ENCODE results near the gene RERE. TPM values are rescaled to one million over a fixed set of nuclear protein-coding genes. Genes with fewer than 3 reads are reported as not detected.

RERE gene
- total RNA-seq, 1 experiment from 2014 or later, result 161 TPM

DNA sequence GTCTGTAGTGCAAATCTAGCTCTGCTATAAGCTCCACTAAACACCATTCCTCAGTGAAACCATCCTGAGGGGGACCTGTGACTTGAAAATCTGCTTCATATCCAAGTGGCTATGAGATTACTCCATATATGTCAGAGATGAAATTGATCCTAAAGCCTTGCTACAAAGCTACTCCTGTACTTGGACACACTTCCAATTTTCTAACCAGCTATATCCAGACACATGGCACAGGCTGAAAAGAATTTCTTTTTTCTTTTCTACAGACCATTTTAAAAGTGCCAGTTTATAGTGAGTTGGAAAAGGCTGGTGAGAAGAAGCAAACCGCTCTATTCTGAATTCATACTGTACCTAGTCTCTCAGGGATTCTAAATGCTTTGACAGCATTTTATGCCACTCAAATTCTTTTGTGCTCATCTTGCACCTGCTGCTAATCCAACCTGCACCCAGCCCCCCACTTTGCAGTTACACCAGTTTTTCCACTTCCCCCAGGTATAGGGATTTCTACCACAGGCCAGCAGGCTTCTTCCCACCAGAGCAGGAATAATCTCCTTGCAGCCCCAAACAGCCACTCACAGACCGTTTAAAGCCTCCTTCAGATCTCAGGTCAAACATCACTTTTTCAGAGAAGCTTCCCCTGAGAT is 112.5 kb downstream of the RERE start:
- POLR2A ChIA-PET, result no interaction called here
- TF ChIP-seq RELA (CRISPR knock-in tag; IDR thresholded peaks at IDR 0.05; ENCODE audit: borderline replicate concordance) (no peak), ATF1 (CRISPR knock-in tag; IDR thresholded peaks at IDR 0.05) (no peak)
- TF ChIP-seq, protein P1, sequence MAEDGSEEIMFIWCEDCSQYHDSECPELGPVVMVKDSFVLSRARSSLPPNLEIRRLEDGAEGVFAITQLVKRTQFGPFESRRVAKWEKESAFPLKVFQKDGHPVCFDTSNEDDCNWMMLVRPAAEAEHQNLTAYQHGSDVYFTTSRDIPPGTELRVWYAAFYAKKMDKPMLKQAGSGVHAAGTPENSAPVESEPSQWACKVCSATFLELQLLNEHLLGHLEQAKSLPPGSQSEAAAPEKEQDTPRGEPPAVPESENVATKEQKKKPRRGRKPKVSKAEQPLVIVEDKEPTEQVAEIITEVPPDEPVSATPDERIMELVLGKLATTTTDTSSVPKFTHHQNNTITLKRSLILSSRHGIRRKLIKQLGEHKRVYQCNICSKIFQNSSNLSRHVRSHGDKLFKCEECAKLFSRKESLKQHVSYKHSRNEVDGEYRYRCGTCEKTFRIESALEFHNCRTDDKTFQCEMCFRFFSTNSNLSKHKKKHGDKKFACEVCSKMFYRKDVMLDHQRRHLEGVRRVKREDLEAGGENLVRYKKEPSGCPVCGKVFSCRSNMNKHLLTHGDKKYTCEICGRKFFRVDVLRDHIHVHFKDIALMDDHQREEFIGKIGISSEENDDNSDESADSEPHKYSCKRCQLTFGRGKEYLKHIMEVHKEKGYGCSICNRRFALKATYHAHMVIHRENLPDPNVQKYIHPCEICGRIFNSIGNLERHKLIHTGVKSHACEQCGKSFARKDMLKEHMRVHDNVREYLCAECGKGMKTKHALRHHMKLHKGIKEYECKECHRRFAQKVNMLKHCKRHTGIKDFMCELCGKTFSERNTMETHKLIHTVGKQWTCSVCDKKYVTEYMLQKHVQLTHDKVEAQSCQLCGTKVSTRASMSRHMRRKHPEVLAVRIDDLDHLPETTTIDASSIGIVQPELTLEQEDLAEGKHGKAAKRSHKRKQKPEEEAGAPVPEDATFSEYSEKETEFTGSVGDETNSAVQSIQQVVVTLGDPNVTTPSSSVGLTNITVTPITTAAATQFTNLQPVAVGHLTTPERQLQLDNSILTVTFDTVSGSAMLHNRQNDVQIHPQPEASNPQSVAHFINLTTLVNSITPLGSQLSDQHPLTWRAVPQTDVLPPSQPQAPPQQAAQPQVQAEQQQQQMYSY (CRISPR knock-in tag; IDR thresholded peaks at IDR 0.05), result 0 out of 2 replicates have a peak, but pooled peaks have one; percentile 22
- TF ChIP-seq, protein P2, sequence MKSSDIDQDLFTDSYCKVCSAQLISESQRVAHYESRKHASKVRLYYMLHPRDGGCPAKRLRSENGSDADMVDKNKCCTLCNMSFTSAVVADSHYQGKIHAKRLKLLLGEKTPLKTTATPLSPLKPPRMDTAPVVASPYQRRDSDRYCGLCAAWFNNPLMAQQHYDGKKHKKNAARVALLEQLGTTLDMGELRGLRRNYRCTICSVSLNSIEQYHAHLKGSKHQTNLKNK (CRISPR knock-in tag; IDR thresholded peaks at IDR 0.05), result no peak
- TF ChIP-seq, protein P3, sequence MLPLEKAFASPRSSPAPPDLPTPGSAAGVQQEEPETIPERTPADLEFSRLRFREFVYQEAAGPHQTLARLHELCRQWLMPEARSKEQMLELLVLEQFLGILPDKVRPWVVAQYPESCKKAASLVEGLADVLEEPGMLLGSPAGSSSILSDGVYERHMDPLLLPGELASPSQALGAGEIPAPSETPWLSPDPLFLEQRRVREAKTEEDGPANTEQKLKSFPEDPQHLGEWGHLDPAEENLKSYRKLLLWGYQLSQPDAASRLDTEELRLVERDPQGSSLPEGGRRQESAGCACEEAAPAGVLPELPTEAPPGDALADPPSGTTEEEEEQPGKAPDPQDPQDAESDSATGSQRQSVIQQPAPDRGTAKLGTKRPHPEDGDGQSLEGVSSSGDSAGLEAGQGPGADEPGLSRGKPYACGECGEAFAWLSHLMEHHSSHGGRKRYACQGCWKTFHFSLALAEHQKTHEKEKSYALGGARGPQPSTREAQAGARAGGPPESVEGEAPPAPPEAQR (CRISPR knock-in tag; IDR thresholded peaks at IDR 0.05), result no peak
- TF ChIP-seq, protein P4, sequence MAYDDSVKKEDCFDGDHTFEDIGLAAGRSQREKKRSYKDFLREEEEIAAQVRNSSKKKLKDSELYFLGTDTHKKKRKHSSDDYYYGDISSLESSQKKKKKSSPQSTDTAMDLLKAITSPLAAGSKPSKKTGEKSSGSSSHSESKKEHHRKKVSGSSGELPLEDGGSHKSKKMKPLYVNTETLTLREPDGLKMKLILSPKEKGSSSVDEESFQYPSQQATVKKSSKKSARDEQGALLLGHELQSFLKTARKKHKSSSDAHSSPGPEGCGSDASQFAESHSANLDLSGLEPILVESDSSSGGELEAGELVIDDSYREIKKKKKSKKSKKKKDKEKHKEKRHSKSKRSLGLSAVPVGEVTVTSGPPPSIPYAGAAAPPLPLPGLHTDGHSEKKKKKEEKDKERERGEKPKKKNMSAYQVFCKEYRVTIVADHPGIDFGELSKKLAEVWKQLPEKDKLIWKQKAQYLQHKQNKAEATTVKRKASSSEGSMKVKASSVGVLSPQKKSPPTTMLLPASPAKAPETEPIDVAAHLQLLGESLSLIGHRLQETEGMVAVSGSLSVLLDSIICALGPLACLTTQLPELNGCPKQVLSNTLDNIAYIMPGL (CRISPR knock-in tag; IDR thresholded peaks at IDR 0.05), result no peak
- CTCF ChIA-PET, result interaction anchor here (1.7 to 2.7 kb wide), 4 partner anchors 14 to 144 kb away, joined by 7 to 14 read pairs (median 11); no protein-coding TSS in a partner anchor
- H3K4me3 Mint-ChIP-seq, result peak overlapping the region; percentile 34
- ATAC-seq (no peak), DNase-seq (ENCODE audit: low spot score) (no peak)
- H3K36me3 Mint-ChIP-seq, result peaks cover 3% of the 10 kb centered on the region
- no peaks in the 10 kb centered on the region for H3K27me3 Mint-ChIP-seq (ENCODE audit: low read depth)
- H3K4me1 Mint-ChIP-seq, result peaks cover 58% of the 10 kb centered on the region
- H3K9me3 Mint-ChIP-seq, result peaks cover 4% of the 10 kb centered on the region
- H3K27ac Mint-ChIP-seq, result peak overlapping the region; percentile 88

DNA sequence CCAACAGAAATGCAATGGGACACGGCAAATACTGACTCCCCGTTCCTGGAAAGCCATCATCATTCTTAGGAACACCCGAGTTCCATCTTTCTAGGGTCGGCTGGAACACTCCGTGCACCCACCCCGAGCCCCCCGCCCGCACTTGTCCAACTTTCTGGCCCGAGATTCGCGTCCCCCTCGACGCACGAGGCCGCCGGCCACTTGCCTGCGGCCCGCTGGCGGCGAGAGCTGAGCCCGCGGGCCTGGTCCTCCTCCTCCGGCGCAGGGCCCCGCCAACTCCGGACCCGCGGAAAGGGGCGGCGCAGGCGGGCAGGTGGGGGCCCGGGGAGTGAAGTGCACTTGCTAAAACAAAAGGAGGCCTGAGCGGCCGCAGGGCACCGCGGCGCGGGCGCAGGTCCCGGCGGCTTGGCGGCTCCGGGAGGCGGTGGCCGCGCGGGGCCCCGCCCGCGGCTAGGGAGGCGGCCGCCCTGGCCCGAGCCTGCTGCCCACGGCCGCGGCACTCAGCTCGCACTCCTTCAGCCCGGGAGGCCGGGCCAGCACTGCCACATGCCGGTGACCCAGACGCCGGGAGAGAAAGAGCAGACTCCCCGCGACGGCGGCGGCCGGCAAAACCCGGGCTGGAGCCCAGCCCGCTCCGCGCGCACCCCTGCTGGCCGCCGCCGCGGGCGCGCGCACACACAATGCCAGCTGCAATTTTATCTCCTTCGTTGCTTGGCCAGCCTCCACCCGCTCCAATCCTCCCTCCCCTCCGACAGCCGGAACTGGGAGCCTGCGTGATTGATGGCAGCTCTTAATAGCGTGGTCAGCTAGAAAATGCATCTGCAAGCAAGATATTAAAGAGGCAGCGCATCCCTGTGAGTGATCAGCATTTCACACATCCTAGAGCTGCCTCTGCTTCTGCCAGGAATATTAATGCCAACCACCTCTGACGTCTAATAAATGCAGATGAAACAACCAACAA is 114.3 kb downstream of the RERE start:
- Mint-ChIP-seq H3K36me3 (no peaks in the 10 kb centered on the region), H3K4me3 (peak overlapping the region; percentile 92), H3K27me3 (ENCODE audit: low read depth) (no peaks in the 10 kb centered on the region), H3K4me1 (peaks cover 65% of the 10 kb centered on the region), H3K27ac (peak overlapping the region; percentile 95), H3K9me3 (no peaks in the 10 kb centered on the region)
- ChIA-PET POLR2A (interaction anchor here (0.5 to 1.8 kb wide), 8 partner anchors 9 to 295 kb away, joined by 3 to 5 read pairs (median 4); no protein-coding TSS in a partner anchor), CTCF (interaction anchor here (0.5 to 2.7 kb wide), 10 partner anchors 16 to 435 kb away, joined by 3 to 14 read pairs (median 4); partner anchors contain the start of gene RERE)
- peak; percentile 87 for DNase-seq (ENCODE audit: low spot score)
- peak; percentile 86 for ATAC-seq
- TF ChIP-seq, protein P5, sequence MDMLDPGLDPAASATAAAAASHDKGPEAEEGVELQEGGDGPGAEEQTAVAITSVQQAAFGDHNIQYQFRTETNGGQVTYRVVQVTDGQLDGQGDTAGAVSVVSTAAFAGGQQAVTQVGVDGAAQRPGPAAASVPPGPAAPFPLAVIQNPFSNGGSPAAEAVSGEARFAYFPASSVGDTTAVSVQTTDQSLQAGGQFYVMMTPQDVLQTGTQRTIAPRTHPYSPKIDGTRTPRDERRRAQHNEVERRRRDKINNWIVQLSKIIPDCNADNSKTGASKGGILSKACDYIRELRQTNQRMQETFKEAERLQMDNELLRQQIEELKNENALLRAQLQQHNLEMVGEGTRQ (CRISPR knock-in tag; IDR thresholded peaks at IDR 0.05), result 0 out of 2 replicates have a peak, but pooled peaks have one; percentile 35
- TF ChIP-seq ZNF138 (CRISPR knock-in tag; conservative IDR thresholded peaks at IDR 0.05) (no peak), ZNF121 (CRISPR knock-in tag; IDR thresholded peaks at IDR 0.05) (peak; percentile 79), NFYB (CRISPR knock-in tag; conservative IDR thresholded peaks at IDR 0.05; ENCODE audit: low read depth) (no peak), ZNF396 (CRISPR knock-in tag; IDR thresholded peaks at IDR 0.05; ENCODE audit: borderline replicate concordance) (no peak), ZNF671 (CRISPR knock-in tag; IDR thresholded peaks at IDR 0.05) (0 out of 2 replicates have a peak, but pooled peaks have one; percentile 71), ETV6 (CRISPR knock-in tag; IDR thresholded peaks at IDR 0.05) (0 out of 2 replicates have a peak, but pooled peaks have one; percentile 37), TP53 (CRISPR knock-in tag; IDR thresholded peaks at IDR 0.05) (0 out of 2 replicates have a peak, but pooled peaks have one; percentile 78), TCF7 (CRISPR knock-in tag; IDR thresholded peaks at IDR 0.05; ENCODE audit: low read depth) (no peak), FOXK1 (CRISPR knock-in tag; IDR thresholded peaks at IDR 0.05) (no peak), JUN (CRISPR knock-in tag; IDR thresholded peaks at IDR 0.05) (0 out of 2 replicates have a peak, but pooled peaks have one; percentile 25)
- TF ChIP-seq, protein P2 (CRISPR knock-in tag; IDR thresholded peaks at IDR 0.05), result no peak
- TF ChIP-seq, protein P6, sequence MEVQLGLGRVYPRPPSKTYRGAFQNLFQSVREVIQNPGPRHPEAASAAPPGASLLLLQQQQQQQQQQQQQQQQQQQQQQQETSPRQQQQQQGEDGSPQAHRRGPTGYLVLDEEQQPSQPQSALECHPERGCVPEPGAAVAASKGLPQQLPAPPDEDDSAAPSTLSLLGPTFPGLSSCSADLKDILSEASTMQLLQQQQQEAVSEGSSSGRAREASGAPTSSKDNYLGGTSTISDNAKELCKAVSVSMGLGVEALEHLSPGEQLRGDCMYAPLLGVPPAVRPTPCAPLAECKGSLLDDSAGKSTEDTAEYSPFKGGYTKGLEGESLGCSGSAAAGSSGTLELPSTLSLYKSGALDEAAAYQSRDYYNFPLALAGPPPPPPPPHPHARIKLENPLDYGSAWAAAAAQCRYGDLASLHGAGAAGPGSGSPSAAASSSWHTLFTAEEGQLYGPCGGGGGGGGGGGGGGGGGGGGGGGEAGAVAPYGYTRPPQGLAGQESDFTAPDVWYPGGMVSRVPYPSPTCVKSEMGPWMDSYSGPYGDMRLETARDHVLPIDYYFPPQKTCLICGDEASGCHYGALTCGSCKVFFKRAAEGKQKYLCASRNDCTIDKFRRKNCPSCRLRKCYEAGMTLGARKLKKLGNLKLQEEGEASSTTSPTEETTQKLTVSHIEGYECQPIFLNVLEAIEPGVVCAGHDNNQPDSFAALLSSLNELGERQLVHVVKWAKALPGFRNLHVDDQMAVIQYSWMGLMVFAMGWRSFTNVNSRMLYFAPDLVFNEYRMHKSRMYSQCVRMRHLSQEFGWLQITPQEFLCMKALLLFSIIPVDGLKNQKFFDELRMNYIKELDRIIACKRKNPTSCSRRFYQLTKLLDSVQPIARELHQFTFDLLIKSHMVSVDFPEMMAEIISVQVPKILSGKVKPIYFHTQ (CRISPR knock-in tag; IDR thresholded peaks at IDR 0.05), result peak; percentile 37; the same call in 1 of the 2 replicates

Data from WTC11 (cell line).